GM20431 (cell line): ENCODE measurements around the gene KLHDC8B.

ENCODE experiments used
- in situ Hi-C: fragments of 300-500 bp; cut with MseI, MboI; formaldehyde crosslinking; loops from one replicate; pipeline ENCODE4 v1.15.0; 2020; ENCODE audit warnings: low sequenced_read_pairs; ENCODE audit not compliant: unreplicated experiment

The KLHDC8B gene

DNA sequence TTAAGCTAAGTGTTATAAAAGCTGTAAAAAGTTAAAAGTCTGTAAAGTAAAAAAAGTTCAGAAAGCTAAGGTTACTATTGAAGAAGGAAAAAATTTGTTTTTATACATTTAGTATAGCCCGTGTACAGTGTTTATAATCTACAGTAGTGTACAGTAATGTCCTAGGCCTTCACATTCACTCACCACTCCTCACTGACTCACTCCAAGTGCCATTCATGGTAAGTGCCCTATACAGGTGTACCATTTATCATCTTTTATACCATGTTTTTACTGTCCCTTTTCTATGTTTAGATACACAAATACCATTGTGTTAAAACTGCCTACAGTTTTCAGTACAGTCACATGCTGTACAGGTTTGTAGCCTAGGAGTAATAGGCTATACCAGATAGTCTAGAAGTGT is 14.1 kb upstream of the KLHDC8B start:
- in situ Hi-C loops, result loop anchor here (25.0 kb wide), 1 partner anchor 305 kb away; the partner anchor contains the start of gene DAG1

DNA sequence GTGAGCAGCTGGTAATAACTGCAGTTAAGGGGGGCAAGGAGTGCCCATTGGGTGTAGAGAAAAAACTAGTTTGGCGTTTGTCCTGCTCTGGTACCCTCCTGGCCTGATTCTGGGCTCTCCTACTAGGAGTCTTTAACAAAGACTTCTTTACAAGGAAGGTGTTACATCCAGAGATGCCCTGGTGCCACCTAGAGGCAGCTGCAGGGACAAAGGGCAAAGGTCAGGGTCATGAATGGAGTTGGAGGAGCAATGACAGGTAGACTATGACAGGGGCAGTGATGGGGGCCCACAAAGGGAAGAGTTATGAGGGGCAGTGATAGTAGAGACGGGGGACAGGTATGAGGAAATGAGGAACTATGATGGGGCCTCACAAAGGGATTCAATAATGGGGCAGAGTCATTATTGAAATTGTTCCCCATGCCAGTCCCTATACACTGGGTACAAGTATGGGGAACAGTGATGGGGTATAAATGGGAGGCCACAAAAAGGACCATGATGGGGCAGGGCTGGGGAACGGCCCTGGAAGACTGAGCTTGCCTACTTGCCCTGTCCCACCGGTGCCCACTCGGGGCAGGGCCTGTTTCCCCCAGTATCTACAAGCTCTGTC is 13.2 kb upstream of the KLHDC8B start:
- in situ Hi-C loops, result loop anchor here (25.0 kb wide), 1 partner anchor 304 kb away; the partner anchor contains the start of gene DAG1

DNA sequence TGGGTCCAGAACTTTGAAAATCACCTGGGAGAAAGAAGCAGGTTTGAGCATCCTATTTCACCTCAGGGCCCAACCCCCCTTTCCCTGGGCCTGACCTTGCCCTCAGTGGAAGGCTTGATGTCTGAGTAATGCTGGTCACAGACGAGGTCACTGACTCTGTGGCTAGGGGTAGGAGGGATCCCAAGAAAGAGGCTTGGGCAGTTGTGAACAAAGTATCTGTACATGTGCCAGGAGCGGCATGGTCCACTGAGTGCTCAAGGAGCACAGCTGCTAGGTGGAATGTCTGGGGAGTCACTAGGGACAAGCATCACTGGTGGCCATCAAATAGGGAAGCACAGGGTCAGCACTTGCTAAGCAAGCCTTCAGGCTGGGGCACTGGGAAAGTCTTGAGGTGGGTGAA is 12.6 kb upstream of the KLHDC8B start:
- in situ Hi-C loops, result loop anchor here (25.0 kb wide), 1 partner anchor 304 kb away; the partner anchor contains the start of gene DAG1

DNA sequence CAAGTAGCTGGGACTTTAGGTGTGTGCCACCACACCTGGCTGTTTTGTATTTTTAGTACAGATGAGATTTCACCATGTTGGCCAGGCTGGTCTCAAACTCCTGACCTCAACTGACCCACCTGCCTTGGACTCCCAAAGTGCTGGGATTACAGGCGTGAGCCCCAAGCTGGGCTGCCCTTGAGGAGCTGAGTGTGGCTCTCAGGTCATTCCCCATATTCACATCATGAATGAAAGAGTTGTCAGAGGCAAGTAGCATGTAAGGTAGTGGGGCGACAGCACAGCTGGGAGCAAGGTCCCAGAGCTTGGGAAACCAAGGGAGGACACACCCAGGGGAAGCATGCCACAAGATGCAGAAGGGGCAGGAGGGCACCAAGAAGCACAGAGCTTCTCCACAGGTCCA is 10.2 kb upstream of the KLHDC8B start:
- in situ Hi-C loops, result loop anchor here (25.0 kb wide), 1 partner anchor 301 kb away; the partner anchor contains the start of gene DAG1

DNA sequence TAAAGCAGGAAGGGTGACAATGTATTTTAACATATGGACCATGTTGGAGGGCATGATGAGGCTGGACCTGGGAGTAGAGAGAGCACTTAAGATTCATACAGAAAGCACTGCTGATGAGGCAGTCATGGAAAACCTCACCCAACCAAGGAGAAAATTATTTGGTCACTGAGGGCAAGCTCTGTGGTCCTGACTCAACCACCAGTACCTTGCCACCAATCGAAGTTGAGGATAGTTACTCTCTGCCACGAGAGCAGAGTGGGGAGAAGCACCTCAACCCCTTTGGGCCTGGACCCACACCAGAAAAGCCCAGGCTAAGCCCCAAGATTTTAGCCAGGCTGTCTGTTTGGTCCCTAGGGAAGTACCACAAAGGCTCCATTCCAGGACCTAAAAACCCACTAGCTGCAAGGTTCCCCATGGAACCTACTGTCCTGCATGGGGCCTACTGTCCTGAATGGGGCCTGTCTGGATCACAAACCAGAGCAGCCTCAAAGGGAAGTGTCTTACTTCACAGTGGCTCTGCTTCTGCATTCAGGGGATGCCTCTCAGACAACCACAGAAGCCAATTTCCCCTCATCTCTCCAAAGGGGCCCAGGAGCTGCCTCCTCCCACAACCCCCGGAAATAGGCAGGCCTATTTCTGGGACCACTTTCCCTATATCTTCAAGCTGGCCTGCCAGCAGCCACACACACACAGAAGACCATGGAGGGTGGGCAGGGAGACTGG is 9.4 kb upstream of the KLHDC8B start:
- in situ Hi-C loops, result loop anchor here (25.0 kb wide), 1 partner anchor 300 kb away; the partner anchor contains the start of gene DAG1

DNA sequence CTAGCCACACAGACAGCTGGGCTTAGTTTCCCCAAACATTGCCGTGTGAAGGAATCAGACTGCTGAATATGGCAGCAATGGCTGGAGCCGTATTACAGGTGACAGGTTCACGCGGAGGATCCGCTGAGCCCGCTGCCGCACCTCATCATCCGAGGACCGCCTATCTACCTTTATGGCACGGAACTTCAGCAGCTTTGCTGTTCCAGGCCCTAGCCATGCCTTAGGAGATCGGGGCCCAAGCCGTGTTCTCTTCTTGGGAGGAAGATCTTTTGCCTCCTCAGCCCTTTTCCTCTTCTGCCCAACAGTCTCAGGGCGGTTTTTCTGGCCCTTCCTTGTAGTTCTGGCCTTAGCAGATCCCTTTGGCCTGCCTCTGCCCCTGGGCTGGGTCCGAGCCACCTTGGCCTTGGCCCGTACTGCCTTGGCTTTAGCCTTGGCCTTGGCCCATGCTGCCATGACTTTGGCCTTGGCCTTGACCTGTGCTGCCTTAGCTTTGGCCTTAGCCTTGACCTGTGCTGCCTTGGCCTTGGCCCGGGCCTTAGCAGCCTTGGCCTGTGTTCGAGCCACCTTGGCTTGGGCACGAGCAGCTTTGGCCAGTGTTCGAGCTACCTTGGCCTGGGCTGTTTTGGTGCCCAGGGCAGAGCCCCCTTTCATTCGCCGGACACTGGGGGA is 8.5 kb upstream of the KLHDC8B start:
- in situ Hi-C loops, result loop anchor here (25.0 kb wide), 1 partner anchor 299 kb away; the partner anchor contains the start of gene DAG1

DNA sequence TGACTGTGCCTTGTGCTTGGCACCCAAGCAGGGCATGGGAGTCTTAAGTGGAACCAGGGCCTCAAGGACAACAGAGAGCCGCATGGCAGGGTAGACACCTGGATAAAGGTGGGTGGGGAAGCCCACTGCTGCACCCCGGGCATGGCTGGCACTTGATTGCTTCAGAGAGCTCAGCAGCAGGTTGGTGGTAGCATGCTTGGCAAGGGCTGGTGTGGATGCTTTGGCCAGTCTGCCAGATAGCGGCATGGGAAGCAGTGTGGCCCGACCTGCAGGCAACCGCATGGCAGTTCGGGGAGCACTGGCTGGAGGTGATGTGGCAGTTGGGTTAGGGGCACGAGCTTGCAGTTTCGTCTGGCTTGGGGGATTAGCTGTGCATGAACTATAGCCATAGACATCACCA is 7.8 kb upstream of the KLHDC8B start:
- in situ Hi-C loops, result loop anchor here (25.0 kb wide), 1 partner anchor 299 kb away; the partner anchor contains the start of gene DAG1

DNA sequence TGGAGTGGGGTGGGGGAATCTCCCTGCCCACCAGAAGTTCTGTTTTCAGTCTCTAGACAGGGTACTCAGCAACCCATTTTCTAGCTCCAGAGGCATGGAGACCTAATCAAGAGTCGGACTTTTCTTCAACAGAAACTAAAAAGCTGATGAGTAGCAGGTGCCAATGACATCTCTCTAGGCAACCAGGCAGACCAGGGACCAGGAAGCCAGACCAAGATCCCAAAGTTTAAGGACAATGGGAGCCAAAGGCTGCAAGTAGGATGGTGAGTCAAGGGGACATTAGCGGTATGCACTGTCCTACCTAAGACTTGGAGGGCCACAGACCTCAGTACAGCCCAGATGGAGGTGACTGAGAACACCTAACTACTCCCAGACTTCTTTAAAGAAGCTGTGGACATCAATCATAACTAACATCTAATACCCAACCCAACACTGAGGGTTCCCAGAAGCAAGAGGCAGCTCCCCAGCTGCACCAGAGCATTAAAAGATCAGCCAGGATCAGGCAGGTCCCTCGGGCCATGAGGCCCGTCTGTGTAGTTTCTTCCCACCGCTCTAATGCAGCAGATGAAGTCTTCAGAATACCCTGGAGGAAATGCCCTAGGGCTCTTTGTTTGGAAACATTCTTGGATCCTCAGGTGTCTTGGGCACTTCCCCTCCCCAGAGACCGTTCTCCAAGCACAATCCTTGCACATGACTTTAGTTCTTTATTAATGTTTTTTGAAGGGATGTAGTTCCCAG is 6.2 kb upstream of the KLHDC8B start:
- in situ Hi-C loops, result loop anchor here (25.0 kb wide), 1 partner anchor 297 kb away; the partner anchor contains the start of gene DAG1

DNA sequence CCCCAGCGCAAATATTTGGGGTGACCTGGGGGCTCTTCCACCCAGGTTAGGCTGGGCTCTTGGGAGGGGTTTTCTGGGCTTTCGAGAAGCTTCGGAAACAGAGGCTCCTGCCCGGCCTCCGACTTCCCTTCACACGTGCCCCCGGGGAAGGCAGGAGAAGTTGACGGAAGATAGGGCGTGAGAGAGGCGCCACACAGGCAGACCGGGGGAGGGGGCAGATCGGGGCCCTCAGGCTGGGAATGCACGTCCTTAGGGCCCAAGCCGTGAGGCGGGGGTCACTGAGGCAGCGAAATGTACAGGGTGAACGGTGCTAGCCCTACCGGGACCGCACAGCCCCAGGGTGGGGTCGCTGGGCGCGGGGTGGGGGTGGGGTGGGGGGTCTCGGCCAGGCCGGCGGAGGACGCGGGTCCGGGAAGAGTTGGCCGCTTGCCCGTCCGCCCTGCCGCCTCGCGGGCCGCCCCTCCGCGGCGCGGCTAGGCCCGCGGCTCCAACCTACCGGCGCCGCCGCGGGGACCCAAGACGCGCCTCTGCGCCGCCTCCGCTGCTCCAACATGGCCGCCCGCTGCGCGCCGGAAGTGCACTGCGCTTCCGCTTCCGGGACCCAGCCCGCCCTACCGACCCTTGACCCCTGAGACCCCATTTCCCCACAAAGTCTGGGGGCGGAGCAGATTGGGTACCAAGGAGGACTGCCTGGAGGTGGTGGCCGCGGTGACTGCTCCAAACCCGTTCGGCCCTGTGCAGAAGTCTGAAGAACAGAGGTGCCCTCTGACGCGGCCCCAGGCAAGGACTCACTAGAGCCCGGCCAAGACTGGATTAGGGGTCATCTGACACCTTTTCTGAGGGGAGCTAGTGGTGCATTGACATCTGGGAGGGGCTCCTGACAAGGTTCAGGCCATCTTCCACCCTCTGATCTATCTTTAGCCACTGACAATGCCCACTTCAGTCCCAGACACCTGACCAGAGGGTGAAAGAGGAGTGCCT is 5.3 kb upstream of the KLHDC8B start, which contains the start of gene CCDC71:
Gene CCDC71 (minus strand): TSS at position 561 of the 981 bp plus-strand sequence. CDS start 2,123 bp downstream, outside the sequence.
- in situ Hi-C loops, result loop anchor here (25.0 kb wide), 1 partner anchor 296 kb away; the partner anchor contains the start of gene DAG1

DNA sequence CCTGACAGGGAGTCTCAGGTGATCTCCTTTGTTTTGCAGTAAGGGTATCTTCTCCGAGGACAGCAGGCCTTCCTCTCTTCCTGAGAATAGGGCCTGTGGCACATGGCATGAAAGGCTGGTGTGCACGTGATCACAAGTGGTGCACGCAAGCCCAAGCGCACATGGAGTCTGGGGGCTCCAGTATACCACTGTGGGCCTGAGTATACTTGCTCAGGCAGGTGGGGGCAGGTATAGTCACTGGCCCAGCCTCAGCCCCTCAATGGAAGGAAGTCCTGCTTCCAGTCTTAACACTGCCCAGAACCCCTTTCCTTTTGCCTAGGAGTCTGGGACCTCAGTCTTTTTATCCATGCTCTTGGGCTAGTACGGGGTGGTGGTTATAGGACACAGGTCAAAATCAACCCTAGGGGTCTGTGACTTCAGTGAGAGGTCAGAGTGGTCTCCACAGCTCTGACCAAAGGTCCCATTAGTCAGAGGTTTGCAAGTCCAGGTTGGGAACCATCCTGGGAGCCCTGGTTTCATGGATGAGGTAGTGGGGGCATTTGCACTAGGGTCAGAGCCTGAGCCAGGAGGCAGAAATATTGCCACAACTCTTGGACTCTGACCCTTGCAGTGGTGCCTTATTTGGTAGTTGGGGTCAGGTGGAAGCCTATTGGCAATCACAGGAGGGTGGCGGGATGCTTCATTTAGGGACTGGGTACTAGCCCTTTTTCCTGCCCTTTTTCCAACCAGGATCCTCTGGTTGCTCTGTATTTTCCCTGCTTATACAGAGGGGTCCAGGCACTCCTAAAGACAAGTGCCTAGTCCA is 4.4 kb upstream of the KLHDC8B start:
- in situ Hi-C loops, result loop anchor here (25.0 kb wide), 1 partner anchor 295 kb away; the partner anchor contains the start of gene DAG1

DNA sequence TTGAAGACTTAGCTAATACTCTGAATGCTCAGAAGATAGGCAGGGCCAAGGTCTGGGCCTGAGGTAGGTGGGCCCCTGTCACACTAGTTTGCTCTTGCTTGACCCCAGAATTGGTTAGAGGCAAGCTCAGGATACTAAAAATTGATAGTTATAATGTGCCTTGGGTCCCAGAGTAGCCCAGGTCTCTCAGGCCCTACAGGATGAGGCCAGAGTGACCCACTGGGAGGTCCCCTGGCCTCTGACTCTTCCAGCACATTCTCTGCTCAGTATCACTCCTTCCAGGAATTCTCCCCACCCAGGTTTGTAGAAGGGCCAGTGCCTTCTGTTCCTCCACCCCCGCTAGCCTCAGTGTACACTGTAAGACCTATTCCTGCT is 667 bp upstream of the KLHDC8B start:
- in situ Hi-C loops, result loop anchor here (25.0 kb wide), 1 partner anchor 292 kb away; the partner anchor contains the start of gene DAG1

DNA sequence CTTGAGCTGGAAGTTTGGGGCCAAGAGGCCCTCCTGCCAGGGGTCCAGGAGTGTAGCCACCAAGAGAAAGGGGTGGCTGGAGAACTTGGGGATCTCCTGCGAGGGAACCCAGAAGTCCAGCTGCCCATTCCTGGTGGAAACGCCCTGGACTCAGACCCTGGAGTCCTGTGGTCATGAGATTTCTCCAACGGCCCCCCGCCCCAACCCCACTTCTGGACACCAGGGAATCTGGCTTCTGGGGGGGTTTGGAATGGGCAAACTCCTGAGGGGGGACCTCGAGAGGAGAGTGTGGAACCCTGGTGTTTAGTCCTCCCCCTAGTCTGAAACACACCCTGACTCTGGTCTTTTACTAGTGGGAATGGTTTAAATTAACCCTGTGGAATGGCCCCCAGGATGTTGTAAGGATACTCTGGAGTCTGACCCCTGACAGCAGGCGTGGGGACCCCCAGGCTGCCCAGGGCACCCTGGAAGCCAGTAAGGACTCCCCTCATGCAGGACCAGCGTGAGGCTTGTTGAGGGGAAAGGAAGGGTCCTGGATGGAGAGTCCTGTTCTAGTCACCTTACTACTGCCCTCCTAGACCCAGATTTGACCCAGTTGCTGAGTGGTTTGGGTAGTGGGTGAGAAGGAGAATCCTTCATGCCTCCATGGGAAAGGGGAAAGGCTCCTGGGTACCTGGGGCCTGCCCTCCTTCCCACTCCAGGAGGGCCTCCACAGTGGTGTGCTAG is 540 bp downstream of the KLHDC8B start:
- in situ Hi-C loops, result loop anchor here (25.0 kb wide), 1 partner anchor 290 kb away; the partner anchor contains the start of gene DAG1

DNA sequence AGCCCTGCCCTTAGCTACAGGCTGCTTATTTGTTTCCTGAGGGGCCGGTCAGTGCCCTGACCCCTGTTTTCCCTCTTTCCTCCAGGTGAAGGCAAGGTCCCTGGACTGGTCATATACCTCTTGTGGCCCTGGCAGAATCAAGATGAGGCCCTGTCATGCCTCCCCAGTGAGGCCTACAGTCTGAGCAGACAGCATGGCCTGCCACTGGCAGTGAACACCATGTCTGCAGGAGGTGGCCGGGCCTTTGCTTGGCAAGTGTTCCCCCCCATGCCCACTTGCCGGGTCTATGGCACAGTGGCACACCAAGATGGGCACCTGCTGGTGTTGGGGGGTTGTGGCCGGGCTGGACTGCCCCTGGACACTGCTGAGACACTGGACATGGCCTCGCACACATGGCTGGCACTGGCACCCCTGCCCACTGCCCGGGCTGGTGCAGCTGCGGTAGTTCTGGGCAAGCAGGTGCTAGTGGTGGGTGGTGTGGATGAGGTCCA is 1.2 kb downstream of the KLHDC8B start:
- in situ Hi-C loops, result loop anchor here (25.0 kb wide), 1 partner anchor 290 kb away; the partner anchor contains the start of gene DAG1

DNA sequence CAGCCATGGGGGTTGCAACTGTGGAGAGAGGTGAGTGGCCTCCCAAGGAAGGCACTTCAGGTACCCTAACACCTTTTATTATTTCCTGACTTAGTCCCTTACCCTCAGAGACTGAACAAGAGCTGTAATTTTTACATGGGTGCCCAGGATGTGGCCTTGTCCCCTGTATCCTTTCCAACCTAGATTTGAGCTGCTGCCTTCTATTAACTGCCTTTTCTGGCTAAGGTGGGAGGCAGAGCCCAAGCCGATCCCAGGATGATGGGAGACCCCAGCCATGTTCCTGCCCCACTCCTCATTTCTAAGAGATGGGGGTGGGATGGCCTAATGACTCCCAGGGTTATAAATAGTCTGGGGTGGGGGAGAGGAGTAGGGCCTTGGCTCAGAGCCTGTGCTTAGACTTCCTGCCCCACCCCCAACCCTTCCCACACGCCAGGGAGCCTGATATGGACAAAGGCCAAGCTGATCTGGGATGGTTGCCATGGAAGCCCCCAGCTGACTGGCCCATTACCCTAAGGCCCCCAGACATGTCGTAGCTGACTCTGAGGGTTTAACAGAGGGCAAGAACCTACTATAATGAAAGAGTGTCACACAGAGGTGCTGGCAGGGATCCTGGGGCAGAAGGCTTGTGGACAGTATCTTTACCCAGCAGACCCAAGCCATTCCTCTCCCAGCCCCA is 1.9 kb downstream of the KLHDC8B start:
- in situ Hi-C loops, result loop anchor here (25.0 kb wide), 1 partner anchor 289 kb away; the partner anchor contains the start of gene DAG1

DNA sequence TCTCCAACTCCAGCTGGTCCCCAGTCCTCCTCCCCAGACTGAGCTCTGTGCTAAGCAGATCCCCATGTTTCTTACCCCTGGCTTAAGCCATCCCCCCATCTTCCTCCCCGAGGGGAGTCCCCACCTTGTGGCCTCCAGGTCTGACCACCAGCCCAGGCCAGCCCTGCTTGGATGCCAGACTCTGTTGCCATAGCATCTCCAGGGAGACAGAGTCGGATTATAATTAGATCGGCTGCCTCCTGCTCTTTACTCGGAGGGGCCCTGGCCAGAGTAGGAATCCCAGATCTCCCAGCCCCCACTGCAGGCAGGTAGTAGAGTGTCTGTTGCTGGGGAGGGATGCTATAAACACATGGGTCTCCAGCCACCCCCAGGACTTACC is 2.4 kb downstream of the KLHDC8B start:
- in situ Hi-C loops, result loop anchor here (25.0 kb wide), 1 partner anchor 289 kb away; the partner anchor contains the start of gene DAG1

DNA sequence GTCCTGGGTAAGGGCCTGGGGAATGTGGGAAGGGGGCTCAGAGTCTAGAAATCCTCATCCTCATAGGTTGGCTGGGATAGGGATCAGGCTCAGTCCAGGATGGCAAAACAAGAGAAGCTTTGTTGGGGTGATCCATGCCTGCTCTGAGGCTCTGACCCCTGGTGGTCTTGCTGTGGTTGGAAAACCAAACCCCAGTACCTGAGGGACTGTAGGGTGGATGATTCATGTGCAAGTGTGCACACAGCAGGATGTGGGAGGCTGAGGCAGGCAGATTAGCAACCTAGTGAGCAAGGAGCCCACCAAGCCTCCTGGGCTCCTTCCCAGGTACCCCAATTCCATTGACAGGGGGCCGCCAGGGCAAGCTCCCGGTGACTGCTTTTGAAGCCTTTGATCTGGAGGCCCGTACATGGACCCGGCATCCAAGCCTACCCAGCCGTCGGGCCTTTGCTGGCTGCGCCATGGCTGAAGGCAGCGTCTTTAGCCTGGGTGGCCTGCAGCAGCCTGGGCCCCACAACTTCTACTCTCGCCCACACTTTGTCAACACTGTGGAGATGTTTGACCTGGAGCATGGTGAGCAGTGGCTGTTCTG is 3.1 kb downstream of the KLHDC8B start:
- in situ Hi-C loops, result loop anchor here (25.0 kb wide), 1 partner anchor 288 kb away; the partner anchor contains the start of gene DAG1
